Pancreas (tissue), 10 donors: ENCODE measurements around the gene HK3. TPM values are rescaled to one million over a fixed set of nuclear protein-coding genes. Genes with fewer than 3 reads are reported as not detected.

Experiments used
- ATAC-seq, 4 donors: fragments of 200-7000 bp; cut with Tn5 transposase; one replicate each; pipeline versions ENCODE4 v1.8.0 to v1.9.1; 2020; ENCODE audit warnings: mild to moderate bottlenecking in 4 of 4, moderate library complexity in 4 of 4
- DNase-seq, 6 donors: peaks; one replicate each; pipeline ENCODE4 v3.0.0-alpha.2; 2020
- FAIRE-seq: peaks from 2 replicates; lab custom pipeline; 2012; peaks lifted over from hg19 to GRCh38; lab: Jason Lieb, UNC
- H3K27ac ChIP-seq, 4 donors: fragments of 200-600 bp; sonication (generic); 1 replicate in 3 of 4; 2 replicates in 1 of 4; pipeline versions ENCODE4 v1.5.0 to v1.8.0; 2020
- H3K27me3 ChIP-seq, 4 donors: fragments of 200-600 bp; one replicate each; pipeline ENCODE4 v1.8.0; 2021
- H3K36me3 ChIP-seq, 3 donors: fragments of 200-600 bp; sonication (generic) in 1 of 3; one replicate each; pipeline versions ENCODE4 v1.5.0 to v1.8.0; 2020 to 2021
- H3K4me1 ChIP-seq, 3 donors: fragments of 200-600 bp; one replicate each; pipeline ENCODE4 v1.8.0; 2021
- H3K4me3 ChIP-seq, 4 donors: fragments of 200-600 bp; sonication (generic) in 2 of 4; one replicate each; pipeline versions ENCODE4 v1.5.0 to v1.8.0; 2020 to 2021
- H3K9me3 ChIP-seq, 4 donors: fragments of 200-600 bp; one replicate each; pipeline ENCODE4 v1.8.0; 2021
- CTCF ChIP-seq, 4 donors: fragments of 200-600 bp; sonication (generic) in 3 of 4; IDR thresholded peaks; one replicate each; pipeline versions ENCODE4 v1.5.0 to v1.8.0; 2021; ENCODE audit warnings: antibody characterized with exemption in 4 of 4
- WGBS, 2 donors: extraction: QIAGEN DNeasy Blood & Tissue Kit; methylation state at CpG; one replicate each; pipeline ENCODE4 v1.1.7; 2013; 5-methylcytosine and 5-hydroxymethylcytosine counted together
- intact Hi-C, 3 donors: fragments of 100-400 bp; cut with DNase I; formaldehyde crosslinking; loops; one replicate each; pipeline versions ENCODE4 v1.11.1 to v1.14.2; 2022
- polyA plus RNA-seq, 2 donors: library from polyadenylated mRNA; stranded (reverse); fragments of 200-250 nt; gene quantifications; one replicate each; pipeline ENCODE4 v1.2.3, GENCODE V29; 2013
- total RNA-seq, 6 donors: library from RNA; stranded (reverse); fragmentation: NEBNext Ultra II Directional in 4 of 6; extraction: Animal tissue kit (Norgen Biotek cat#: 25700) in 4 of 6; gene quantifications; one replicate each; pipeline versions ENCODE4 v1.2.1 to v1.2.4, GENCODE V29; 2021 to 2023
- donor health status: healthy with polysubstance abuse.
- donor health status: DM: no; HTN: no; CAD: no; lungs with moderate emphysema.
- donor health status: DM: no; HTN: no; CAD: no.
- donor health status: control.
- donor health status: control.
- donor health status: Bipolar disorder and iron deficiency.
- donor health status: DM: yes; HTN: yes; CAD: no.
- donor health status: DM: no; HTN: no; CAD: no.
- donor health status: DM: no; HTN: no; CAD: no.
- donor health status: DM: yes; HTN: yes; CAD: no.

HK3 gene
- total and polyA plus RNA-seq, 8 donors, result 0.24 to 6.6 (median 3.3) TPM

GRCh38 chr5:176929654-176930053 lies 30.5 kb upstream of the HK3 start:
- Histone ChIP-seq H3K4me1 (no peaks in the 10 kb centered on the region), H3K27me3 (no peaks in the 10 kb centered on the region), H3K4me3 (no peak overlapping the region), H3K9me3 (no peaks in the 10 kb centered on the region), H3K27ac (no peak overlapping the region), H3K36me3 (peaks cover 0 to 17% (median 0%) of the 10 kb centered on the region in 3 donors)
- WGBS, 2 donors, result 92 to 100% methylated on average over 1 of the region's 1 CpG
- DNase-seq (no peak), ATAC-seq (no peak), FAIRE-seq (no peak)
- TF ChIP-seq CTCF (IDR thresholded peaks at IDR 0.05), result no peak
- intact Hi-C loops, result no loop called here

- no peaks in the 10 kb centered on the region for H3K27me3 ChIP-seq
- DNase-seq (no peak), ATAC-seq (no peak), FAIRE-seq (no peak)
- H3K27ac ChIP-seq, result no peak overlapping the region
- WGBS, 2 donors, result 94 to 97% methylated on average over 3 of the region's 3 CpGs
- peaks cover 0 to 17% (median 0%) of the 10 kb centered on the region in 3 donors for H3K36me3 ChIP-seq
- no peak for TF ChIP-seq CTCF (IDR thresholded peaks at IDR 0.05)
- no peaks in the 10 kb centered on the region for H3K9me3 ChIP-seq
- intact Hi-C loops, result no loop called here
- H3K4me3 ChIP-seq, result no peak overlapping the region
- H3K4me1 ChIP-seq, result no peaks in the 10 kb centered on the region
Observed at GRCh38 chr5:176927562-176927961, 28.4 kb upstream of the HK3 start.

- DNase-seq (no peak), ATAC-seq (no peak), FAIRE-seq (no peak)
- Histone ChIP-seq H3K9me3 (no peaks in the 10 kb centered on the region), H3K27me3 (no peaks in the 10 kb centered on the region), H3K36me3 (no peaks in the 10 kb centered on the region), H3K4me1 (no peaks in the 10 kb centered on the region), H3K27ac (no peak overlapping the region), H3K4me3 (no peak overlapping the region)
- TF ChIP-seq CTCF (IDR thresholded peaks at IDR 0.05), result no peak
- 68 to 74% methylated on average over 2 of the region's 2 CpGs for WGBS, 2 donors
- intact Hi-C loops, result no loop called here
Observed at GRCh38 chr5:176922817-176923216, 23.7 kb upstream of the HK3 start.

- ATAC-seq (no peak), FAIRE-seq (no peak), DNase-seq (no peak)
- Histone ChIP-seq H3K27ac (no peak overlapping the region), H3K27me3 (no peaks in the 10 kb centered on the region), H3K36me3 (no peaks in the 10 kb centered on the region), H3K4me3 (no peak overlapping the region), H3K9me3 (no peaks in the 10 kb centered on the region), H3K4me1 (no peaks in the 10 kb centered on the region)
- no peak for TF ChIP-seq CTCF (IDR thresholded peaks at IDR 0.05)
- WGBS, 2 donors, result 81 to 86% methylated on average over 3 of the region's 3 CpGs
- intact Hi-C loops, result no loop called here
Observed at GRCh38 chr5:176921714-176922113, 22.6 kb upstream of the HK3 start.

GRCh38 chr5:176918613-176919012 lies 19.5 kb upstream of the HK3 start:
- TF ChIP-seq CTCF (IDR thresholded peaks at IDR 0.05), result no peak
- Histone ChIP-seq H3K36me3 (no peaks in the 10 kb centered on the region), H3K27me3 (no peaks in the 10 kb centered on the region), H3K4me1 (no peaks in the 10 kb centered on the region), H3K4me3 (no peak overlapping the region), H3K9me3 (no peaks in the 10 kb centered on the region), H3K27ac (no peak overlapping the region)
- ATAC-seq (no peak), FAIRE-seq (no peak), DNase-seq (no peak)
- intact Hi-C loops, result no loop called here
- WGBS, 2 donors, result 90 to 93% methylated on average over 6 of the region's 6 CpGs
